NCI-H128 (cell line): ENCODE data around the gene MICAL3.

Source experiments
- DNase-seq: peaks from one replicate; lab custom pipeline; 2025; ENCODE audit not compliant: unreplicated experiment; lab: John Stamatoyannopoulos, UW

Gene MICAL3

DNA sequence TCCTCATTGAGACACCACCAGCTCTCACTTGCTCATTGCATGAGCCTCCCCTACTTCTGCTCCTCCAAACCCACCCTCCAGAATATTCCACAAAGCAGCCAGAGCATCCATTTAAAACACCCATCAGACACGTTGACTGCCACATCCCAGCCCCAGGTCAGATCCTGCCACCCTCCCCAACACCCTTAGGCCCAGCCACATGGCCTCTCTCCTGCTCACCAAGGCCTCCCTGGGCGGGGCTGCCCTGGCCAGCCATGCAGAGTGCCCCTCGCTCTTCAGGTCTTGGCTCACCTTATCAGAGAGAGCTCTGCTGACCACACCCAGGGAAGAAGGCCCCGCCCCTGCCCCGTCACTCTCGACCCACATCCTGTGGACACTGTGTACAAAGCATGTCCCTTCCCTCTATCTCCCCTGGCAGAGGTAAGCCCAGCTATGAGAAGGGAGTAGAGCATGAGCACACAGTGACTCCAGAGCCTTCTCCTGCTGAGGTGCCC, 106.8 kb downstream of the MICAL3 start:
- no peak for DNase-seq

DNA sequence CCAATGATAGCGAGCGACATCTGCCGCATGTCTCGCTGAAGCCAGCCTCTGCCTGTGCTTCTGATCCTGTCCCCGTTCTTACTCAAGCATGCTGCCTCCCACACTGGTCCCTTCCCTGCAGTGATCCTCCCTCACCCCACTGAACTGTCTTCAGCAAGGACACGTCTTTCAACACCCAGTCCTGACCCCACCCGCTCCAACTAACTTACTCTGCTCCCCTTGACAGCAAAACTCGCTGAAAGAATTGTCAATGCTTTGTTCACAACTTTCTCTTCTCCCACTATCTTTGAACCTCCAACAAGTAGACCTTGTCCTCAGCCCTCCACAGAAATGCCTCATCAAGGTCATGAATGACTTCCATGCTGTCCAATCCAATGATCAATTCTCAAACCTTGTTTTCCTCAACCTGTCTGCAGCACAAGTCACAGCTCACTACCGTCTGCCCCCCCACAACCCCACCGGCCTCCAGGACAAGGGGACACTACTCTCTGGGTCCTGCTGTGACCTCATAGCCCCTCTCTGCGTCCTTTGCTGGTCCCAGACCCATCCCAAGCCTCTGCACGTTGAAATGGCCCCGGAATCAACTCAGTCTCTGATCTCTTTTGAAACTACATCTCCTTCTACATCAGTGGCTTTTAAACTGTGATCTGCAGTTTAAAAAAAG, 108.0 kb downstream of the MICAL3 start:
- DNase-seq: no peak

DNA sequence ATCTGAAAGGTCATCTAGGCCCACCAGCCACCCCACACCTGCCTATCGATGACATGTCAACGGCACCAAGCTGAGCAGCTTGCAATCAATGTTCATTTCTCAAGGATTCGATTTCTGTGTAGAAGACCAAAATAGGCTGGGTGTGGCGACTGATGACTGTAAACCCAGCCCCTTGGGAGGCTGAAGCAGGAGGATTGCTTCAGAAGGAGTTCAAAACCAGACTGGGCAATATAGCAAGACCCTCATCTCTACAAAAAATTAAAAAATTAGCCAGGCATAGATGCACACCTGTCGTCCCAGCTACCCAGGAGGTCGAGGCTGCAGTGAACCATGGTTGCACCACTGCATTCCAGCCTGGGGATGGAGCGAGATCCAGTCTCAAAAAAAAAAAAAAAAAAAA, 108.7 kb downstream of the MICAL3 start:
- no peak for DNase-seq

DNA sequence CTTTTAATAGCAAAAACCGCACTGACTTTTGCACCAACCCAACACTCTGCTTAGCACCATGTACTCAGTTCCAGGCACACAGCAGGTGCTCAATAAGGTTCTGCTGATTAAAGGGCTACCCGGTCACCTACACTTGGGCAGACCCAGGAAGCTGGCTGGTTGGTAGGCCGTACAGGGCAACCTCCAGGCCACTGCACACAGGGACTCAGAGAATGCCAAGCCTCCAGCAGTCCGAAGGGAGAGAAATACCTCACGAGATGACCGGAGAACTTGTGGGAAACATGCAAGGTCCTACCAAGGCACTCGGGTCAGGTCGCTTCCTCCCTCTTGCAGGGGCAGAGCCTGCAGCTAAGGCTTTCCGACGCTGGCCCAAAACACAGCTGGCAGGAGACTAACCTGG, 109.2 kb downstream of the MICAL3 start:
- no peak for DNase-seq

GRCh38 chr22:17914474-17914873, 109.9 kb downstream of the MICAL3 start:
- DNase-seq: no peak

- DNase-seq: no peak
Measured at GRCh38 chr22:17913801-17914347, 110.5 kb downstream of the MICAL3 start.

GRCh38 chr22:17912945-17913721, 111.2 kb downstream of the MICAL3 start:
- DNase-seq: no peak

DNA sequence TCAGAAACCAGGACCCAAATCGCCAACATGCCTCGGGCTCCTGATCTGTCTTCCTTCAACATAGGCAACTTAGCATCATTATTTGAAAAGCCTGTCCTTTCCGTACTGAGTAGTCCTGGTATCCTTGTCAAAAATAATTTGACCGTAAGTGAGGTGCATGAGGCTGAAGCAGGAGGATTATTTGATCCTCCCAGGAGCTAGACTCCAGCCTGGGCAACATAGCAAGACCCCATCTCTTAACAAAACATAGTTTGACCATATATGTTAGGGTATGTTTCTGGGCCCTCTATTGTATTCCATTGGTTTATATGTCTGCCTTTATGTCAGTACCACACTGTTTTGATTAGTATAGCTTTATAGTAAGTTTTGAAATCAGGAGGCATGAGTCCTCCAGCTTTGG, 112.5 kb downstream of the MICAL3 start:
- DNase-seq: no peak

DNA sequence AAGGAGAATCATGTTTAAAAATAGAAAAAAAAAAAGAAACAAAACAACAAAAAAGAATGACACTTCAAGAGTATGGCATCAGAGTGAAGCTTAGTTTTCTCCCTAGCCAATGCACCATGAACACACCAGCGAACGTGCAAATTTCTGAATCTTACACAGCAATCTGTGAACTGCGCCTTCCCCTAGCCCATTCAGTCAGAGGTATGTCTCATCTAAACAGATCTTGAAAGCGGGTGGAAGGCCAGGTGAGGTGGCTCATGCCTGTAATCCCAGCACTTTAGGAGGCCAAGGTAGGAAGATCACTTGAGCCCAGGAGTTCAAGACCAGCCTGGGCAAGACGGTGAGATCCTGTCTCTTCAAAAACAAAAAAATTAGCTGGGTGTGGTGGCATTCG, 113.1 kb downstream of the MICAL3 start:
- DNase-seq: no peak

DNA sequence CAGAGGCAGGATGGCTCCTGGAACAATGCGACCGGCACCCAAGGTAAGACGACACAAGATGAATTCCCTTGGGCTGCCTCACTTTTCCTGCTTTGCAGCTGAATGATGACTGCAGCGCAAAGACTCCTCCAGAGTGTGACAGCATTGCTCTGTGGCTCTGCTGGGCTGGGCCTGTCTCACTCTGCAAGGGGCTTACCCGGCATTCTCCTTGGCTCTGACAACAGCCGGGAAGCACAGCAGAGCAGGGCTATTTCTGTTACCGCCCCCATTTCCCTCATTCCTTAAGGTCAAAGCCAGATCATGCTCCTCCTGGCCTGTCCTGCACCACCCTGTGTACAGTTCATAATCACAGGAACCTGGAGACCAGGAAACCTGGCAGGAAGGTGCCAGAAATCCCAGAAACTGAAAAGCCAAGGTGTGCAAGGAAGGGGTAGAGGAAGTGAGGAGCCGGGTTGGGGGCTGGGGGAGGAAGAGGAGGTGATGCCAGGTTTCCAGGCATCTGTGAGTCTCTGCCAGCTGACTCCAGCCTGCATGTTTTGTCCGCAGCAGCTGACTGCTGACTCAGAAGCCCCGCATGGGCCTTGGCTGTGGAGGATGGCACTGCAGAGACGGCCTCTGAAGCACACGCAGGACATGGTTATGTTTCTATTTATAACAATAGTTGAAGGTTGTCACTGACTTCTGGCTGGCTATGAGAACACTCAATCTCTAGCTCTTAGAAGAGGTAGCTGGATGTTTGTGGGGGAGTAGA, 113.6 kb downstream of the MICAL3 start:
- no peak for DNase-seq

- no peak for DNase-seq
Measured at GRCh38 chr22:17907748-17908051, 116.7 kb downstream of the MICAL3 start.

- no peak for DNase-seq
Measured at GRCh38 chr22:17906978-17907747, 117.2 kb downstream of the MICAL3 start.

GRCh38 chr22:17905445-17905844, 118.9 kb downstream of the MICAL3 start:
- DNase-seq: no peak

- DNase-seq: no peak
Measured at GRCh38 chr22:17903564-17904295, 120.6 kb downstream of the MICAL3 start.

- DNase-seq: no peak
Measured at GRCh38 chr22:17902960-17903359, 121.4 kb downstream of the MICAL3 start.

- DNase-seq: no peak
Measured at GRCh38 chr22:17898375-17898774, 126.0 kb downstream of the MICAL3 start.

DNA sequence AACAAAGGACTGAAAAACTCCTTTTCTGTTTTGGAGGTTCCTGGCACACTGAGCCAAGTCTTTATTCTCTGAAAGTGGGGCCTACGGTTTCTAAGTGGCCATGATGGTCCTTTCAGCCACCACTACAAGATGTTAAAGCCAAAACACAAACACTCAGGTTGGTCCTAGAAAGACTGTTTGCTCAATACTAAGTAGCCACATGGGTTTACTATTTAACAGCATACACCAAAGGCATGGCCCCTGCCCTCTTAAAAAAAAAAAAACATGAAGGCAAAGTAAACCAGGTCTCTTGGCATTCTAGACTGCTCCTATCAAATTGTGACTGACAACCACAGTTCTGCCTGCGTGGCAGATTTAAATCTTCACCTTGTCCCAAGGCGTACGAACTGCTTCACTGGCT, 126.5 kb downstream of the MICAL3 start:
- DNase-seq: no peak

- no peak for DNase-seq
Measured at GRCh38 chr22:17897426-17897825, 126.9 kb downstream of the MICAL3 start.

- no peak for DNase-seq
Measured at GRCh38 chr22:17896586-17896985, 127.8 kb downstream of the MICAL3 start.

GRCh38 chr22:17893900-17894535, 130.3 kb downstream of the MICAL3 start:
- DNase-seq: no peak
